ENCODE data around the gene COL17A1.
A peak's percentile ranks its signal among the peaks of the same experiment; 100 is the strongest.

COL17A1 gene

GRCh38 chr10:104069613-104070012 is 16.1 kb downstream of the COL17A1 start:
- DNase-seq: peak; percentile 23
- H3K9me3 Mint-ChIP-seq: no peaks in the 10 kb centered on the region

GRCh38 chr10:104067525-104067924 is 18.2 kb downstream of the COL17A1 start:
- H3K4me1 Mint-ChIP-seq: peaks cover 78% of the 10 kb centered on the region
- no peaks in the 10 kb centered on the region for H3K36me3 Mint-ChIP-seq (ENCODE audit: low read depth)
- peak; percentile 45 for DNase-seq
- H3K4me3 Mint-ChIP-seq: peak overlapping the region; percentile 73
- no peak for TF ChIP-seq CTCF (IDR thresholded peaks at IDR 0.05)
- no peaks in the 10 kb centered on the region for H3K9me3 Mint-ChIP-seq
- no peak overlapping the region for H3K27ac Mint-ChIP-seq
- H3K27me3 Mint-ChIP-seq (ENCODE audit: low read depth, poor library complexity): peaks cover 7% of the 10 kb centered on the region

More at GRCh38 chr10:104069613-104070012, 16.1 kb downstream of the COL17A1 start:
- Mint-ChIP-seq H3K27me3 (ENCODE audit: low read depth, poor library complexity) (peaks cover 7% of the 10 kb centered on the region), H3K4me3 (peak overlapping the region; percentile 7), H3K27ac (peak overlapping the region; percentile 96), H3K36me3 (ENCODE audit: low read depth) (no peaks in the 10 kb centered on the region), H3K4me1 (peaks cover 78% of the 10 kb centered on the region)
- TF ChIP-seq CTCF (IDR thresholded peaks at IDR 0.05): no peak

DNA sequence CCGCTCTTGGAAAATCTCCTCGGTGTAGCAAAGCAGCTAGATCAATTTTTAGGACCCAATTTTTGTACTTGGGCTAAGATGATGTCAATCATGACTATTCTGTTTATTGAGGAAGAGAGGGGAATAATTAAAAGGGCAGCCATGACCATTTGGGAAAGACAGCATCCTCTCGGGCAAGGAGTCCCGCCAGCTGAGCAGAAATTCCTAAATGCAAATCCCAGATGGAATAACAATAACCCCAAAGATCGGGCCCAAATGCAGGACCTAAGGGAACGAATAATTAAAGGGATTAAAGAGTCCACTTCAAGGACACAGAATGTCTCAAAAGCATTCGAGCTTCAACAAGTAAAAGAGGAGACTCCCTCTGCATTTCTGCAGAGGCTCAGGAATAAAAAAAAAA is 18.7 kb downstream of the COL17A1 start:
- Mint-ChIP-seq H3K4me1 (peaks cover 81% of the 10 kb centered on the region), H3K27me3 (ENCODE audit: low read depth, poor library complexity) (peaks cover 7% of the 10 kb centered on the region), H3K4me3 (peak overlapping the region; percentile 73), H3K27ac (no peak overlapping the region), H3K9me3 (no peaks in the 10 kb centered on the region), H3K36me3 (ENCODE audit: low read depth) (no peaks in the 10 kb centered on the region)
- no peak for TF ChIP-seq CTCF (IDR thresholded peaks at IDR 0.05)
- no peak for DNase-seq

GRCh38 chr10:104065748-104066147 is 19.9 kb downstream of the COL17A1 start:
- H3K4me3 Mint-ChIP-seq: no peak overlapping the region
- H3K27ac Mint-ChIP-seq: no peak overlapping the region
- TF ChIP-seq CTCF (IDR thresholded peaks at IDR 0.05): no peak
- no peak for DNase-seq
- H3K27me3 Mint-ChIP-seq (ENCODE audit: low read depth, poor library complexity): peaks cover 11% of the 10 kb centered on the region
- no peaks in the 10 kb centered on the region for H3K9me3 Mint-ChIP-seq
- no peaks in the 10 kb centered on the region for H3K36me3 Mint-ChIP-seq (ENCODE audit: low read depth)
- peaks cover 77% of the 10 kb centered on the region for H3K4me1 Mint-ChIP-seq

- Mint-ChIP-seq H3K4me3 (no peak overlapping the region), H3K4me1 (peaks cover 52% of the 10 kb centered on the region), H3K27me3 (ENCODE audit: low read depth, poor library complexity) (peaks cover 23% of the 10 kb centered on the region), H3K27ac (no peak overlapping the region), H3K9me3 (no peaks in the 10 kb centered on the region), H3K36me3 (ENCODE audit: low read depth) (no peaks in the 10 kb centered on the region)
- DNase-seq: no peak
- no peak for TF ChIP-seq CTCF (IDR thresholded peaks at IDR 0.05)
Observed at GRCh38 chr10:104061196-104061595, 24.5 kb downstream of the COL17A1 start.

DNA sequence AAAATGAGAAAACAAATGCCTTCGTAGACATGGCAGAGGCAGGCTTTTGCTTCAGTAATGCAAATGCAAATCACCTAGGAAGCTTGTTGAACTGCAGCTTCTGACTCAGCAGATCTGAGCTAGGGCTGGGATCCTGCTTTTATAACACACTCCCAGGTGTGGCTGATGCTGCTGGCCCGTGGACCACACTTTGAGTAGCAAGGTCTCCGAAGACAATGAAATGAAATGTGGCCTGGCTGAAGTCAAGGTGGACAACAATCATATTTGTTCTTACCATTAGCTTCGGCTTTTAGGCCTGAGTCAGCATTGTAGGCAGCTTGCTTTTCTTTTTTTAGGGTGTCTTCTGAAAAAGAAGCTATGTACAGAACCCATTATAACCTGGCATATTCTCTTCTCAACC is 26.3 kb downstream of the COL17A1 start:
- H3K36me3 Mint-ChIP-seq (ENCODE audit: low read depth): no peaks in the 10 kb centered on the region
- peaks cover 53% of the 10 kb centered on the region for H3K4me1 Mint-ChIP-seq
- no peak for DNase-seq
- no peak overlapping the region for H3K27ac Mint-ChIP-seq
- no peak for TF ChIP-seq CTCF (IDR thresholded peaks at IDR 0.05)
- no peak overlapping the region for H3K4me3 Mint-ChIP-seq
- H3K9me3 Mint-ChIP-seq: no peaks in the 10 kb centered on the region
- peaks cover 23% of the 10 kb centered on the region for H3K27me3 Mint-ChIP-seq (ENCODE audit: low read depth, poor library complexity)
